ENCODE results near the gene WNT3. TPM values are rescaled to one million over a fixed set of nuclear protein-coding genes. Genes with fewer than 3 reads are reported as not detected.

The WNT3 gene
- total RNA-seq, 6 experiments from 2014 or later: 2.1 to 3.5 (median 3.2) TPM

GRCh38 chr17:46788796-46789195 lies 29.7 kb downstream of the WNT3 start:
- DNase-seq: no peak

DNA sequence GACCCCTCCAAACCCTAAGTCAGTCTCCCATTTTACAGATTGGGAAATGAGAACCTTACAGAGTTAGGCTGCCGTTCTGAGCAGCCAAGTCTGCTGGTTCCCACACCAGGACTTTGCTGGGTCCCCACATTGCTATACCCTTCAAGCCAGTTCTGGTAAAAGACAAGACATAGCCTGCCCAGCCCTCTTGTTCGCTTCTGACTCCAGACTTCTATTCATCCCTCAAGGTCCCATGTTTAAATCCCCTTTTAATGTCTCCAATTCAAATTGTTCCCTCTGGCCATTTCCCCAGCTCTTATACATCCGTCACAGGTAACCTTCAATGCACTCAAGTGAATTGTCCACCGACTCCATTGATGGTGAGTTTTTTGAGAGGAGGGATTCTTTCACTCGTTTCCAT lies 30.2 kb downstream of the WNT3 start:
- Mint-ChIP-seq H3K4me1 (ENCODE audit: low read depth) (no peaks in the 10 kb centered on the region), H3K4me3 (no peak overlapping the region), H3K9me3 (peaks cover 12% of the 10 kb centered on the region), H3K27ac (no peak overlapping the region), H3K27me3 (ENCODE audit: insufficient read depth) (peaks cover 25% of the 10 kb centered on the region), H3K36me3 (ENCODE audit: low read depth) (peaks cover 4% of the 10 kb centered on the region; the same call in 1 of the 2 replicates)
- TF ChIP-seq, protein P1, sequence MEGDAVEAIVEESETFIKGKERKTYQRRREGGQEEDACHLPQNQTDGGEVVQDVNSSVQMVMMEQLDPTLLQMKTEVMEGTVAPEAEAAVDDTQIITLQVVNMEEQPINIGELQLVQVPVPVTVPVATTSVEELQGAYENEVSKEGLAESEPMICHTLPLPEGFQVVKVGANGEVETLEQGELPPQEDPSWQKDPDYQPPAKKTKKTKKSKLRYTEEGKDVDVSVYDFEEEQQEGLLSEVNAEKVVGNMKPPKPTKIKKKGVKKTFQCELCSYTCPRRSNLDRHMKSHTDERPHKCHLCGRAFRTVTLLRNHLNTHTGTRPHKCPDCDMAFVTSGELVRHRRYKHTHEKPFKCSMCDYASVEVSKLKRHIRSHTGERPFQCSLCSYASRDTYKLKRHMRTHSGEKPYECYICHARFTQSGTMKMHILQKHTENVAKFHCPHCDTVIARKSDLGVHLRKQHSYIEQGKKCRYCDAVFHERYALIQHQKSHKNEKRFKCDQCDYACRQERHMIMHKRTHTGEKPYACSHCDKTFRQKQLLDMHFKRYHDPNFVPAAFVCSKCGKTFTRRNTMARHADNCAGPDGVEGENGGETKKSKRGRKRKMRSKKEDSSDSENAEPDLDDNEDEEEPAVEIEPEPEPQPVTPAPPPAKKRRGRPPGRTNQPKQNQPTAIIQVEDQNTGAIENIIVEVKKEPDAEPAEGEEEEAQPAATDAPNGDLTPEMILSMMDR (IDR thresholded peaks at IDR 0.05): no peak
- DNase-seq: no peak

More at GRCh38 chr17:46788796-46789195, 29.7 kb downstream of the WNT3 start:
- Mint-ChIP-seq H3K36me3 (ENCODE audit: low read depth) (peaks cover 4% of the 10 kb centered on the region; the same call in 1 of the 2 replicates), H3K4me3 (no peak overlapping the region), H3K4me1 (ENCODE audit: low read depth) (no peaks in the 10 kb centered on the region), H3K27ac (no peak overlapping the region), H3K27me3 (ENCODE audit: insufficient read depth) (peaks cover 27% of the 10 kb centered on the region), H3K9me3 (peaks cover 12% of the 10 kb centered on the region)
- TF ChIP-seq, protein P1 (IDR thresholded peaks at IDR 0.05): no peak

- Mint-ChIP-seq H3K27ac (no peak overlapping the region), H3K36me3 (ENCODE audit: low read depth) (peaks cover 4% of the 10 kb centered on the region; the same call in 1 of the 2 replicates), H3K4me3 (no peak overlapping the region), H3K4me1 (ENCODE audit: low read depth) (no peaks in the 10 kb centered on the region), H3K9me3 (peaks cover 12% of the 10 kb centered on the region), H3K27me3 (ENCODE audit: insufficient read depth) (peaks cover 25% of the 10 kb centered on the region)
- TF ChIP-seq, protein P1 (IDR thresholded peaks at IDR 0.05): no peak
- no peak for DNase-seq
These were observed 31.0 kb downstream of the WNT3 start for GRCh38 chr17:46787478-46787877.

- Mint-ChIP-seq H3K4me3 (no peak overlapping the region), H3K27me3 (ENCODE audit: insufficient read depth) (peaks cover 13% of the 10 kb centered on the region), H3K9me3 (peaks cover 12% of the 10 kb centered on the region), H3K4me1 (ENCODE audit: low read depth) (peaks cover 5% of the 10 kb centered on the region; the same call in 1 of the 2 replicates), H3K36me3 (ENCODE audit: low read depth) (peaks cover 4% of the 10 kb centered on the region; the same call in 1 of the 2 replicates), H3K27ac (no peak overlapping the region)
- TF ChIP-seq, protein P1 (IDR thresholded peaks at IDR 0.05): no peak
- no peak for DNase-seq
These were observed 32.8 kb downstream of the WNT3 start for GRCh38 chr17:46785696-46786095.

- no peak overlapping the region for H3K4me3 Mint-ChIP-seq
- no peaks in the 10 kb centered on the region for H3K9me3 Mint-ChIP-seq
- H3K36me3 Mint-ChIP-seq (ENCODE audit: low read depth): no peaks in the 10 kb centered on the region
- peaks cover 5% of the 10 kb centered on the region for H3K4me1 Mint-ChIP-seq (ENCODE audit: low read depth)
- H3K27ac Mint-ChIP-seq: no peak overlapping the region
- H3K27me3 Mint-ChIP-seq (ENCODE audit: insufficient read depth): peaks cover 5% of the 10 kb centered on the region
- DNase-seq: no peak
- TF ChIP-seq, protein P1 (IDR thresholded peaks at IDR 0.05): no peak
These were observed 35.4 kb downstream of the WNT3 start for GRCh38 chr17:46783031-46783593.

Measured in HFFc6 (cell line).